Measurements from ENCODE around the gene PRPF8. TPM values are rescaled to one million over a fixed set of nuclear protein-coding genes. Genes with fewer than 3 reads are reported as not detected.

PRPF8 gene
- total and polyA plus RNA-seq, 2 of the 8 experiments (the other 6 are each of a cell fraction or from before 2014, with no cell fraction given) = 329 to 337 TPM

DNA sequence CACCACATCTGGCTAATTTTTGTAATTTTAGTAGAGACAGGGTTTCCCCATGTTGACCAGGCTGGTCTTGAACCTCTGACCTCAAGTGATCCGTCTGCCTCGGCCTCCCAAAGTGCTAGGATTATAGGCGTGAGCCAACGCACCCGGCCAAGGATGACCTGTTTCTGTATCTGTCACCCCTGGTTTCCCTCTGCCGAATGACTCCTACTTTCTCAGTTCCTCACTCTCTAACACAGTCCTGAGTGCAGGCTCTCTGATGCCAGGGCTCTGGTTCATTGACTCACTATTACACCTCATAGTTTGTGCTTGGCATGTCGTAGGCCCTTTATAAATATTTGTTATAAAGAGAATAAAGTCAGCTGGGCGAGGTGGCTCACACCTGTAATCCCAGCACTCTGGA, 10.7 kb upstream of the PRPF8 start:
- no peak for TF ChIP-seq PHF8 (conservative IDR thresholded peaks at IDR 0.05; ENCODE audit: low read depth, low read length)
- TF ChIP-seq CHD2 (IDR thresholded peaks at IDR 0.05; ENCODE audit: low read length) = no peak
- TF ChIP-seq SP2 (IDR thresholded peaks at IDR 0.05; ENCODE audit: low read length) = no peak
- no peak overlapping the region for H2AK5ac ChIP-seq (ENCODE audit: low read depth, low read length)
- H3K4me2 ChIP-seq (ENCODE audit: insufficient read depth in 1 of 2, low read depth in 2 of 2, low read length in 2 of 2) = no peak overlapping the region
- peaks cover 0 to 7% of the 10 kb centered on the region in 2 experiments; a peak in 1 of 4 replicates for H3K9me3 ChIP-seq (ENCODE audit: insufficient read depth in 2 of 2, low read depth in 1 of 2, low read length in 1 of 2)
- H3K23me2 ChIP-seq (ENCODE audit: low read depth, low read length) = no peaks in the 10 kb centered on the region
- H4K5ac ChIP-seq (ENCODE audit: insufficient read length, low read depth, low read length) = no peak overlapping the region
- no peak overlapping the region for H3K9ac ChIP-seq (replicated peaks in 1 of 4; ENCODE audit: extremely low read depth in 1 of 4, low read depth in 3 of 4, low read length in 3 of 4)
- no peaks in the 10 kb centered on the region for H3K27me3 ChIP-seq (replicated peaks in 1 of 4; ENCODE audit: control insufficient read depth in 3 of 4, extremely low read depth in 1 of 4, insufficient read depth in 3 of 4, low read length in 3 of 4)
- FAIRE-seq (no peak), DNase-seq (ENCODE audit: low read depth in 1 of 2, low spot score in 2 of 2) (no peak)
- H2BK12ac ChIP-seq (ENCODE audit: low read depth, low read length) = no peak overlapping the region
- no peak overlapping the region for H3K23ac ChIP-seq (ENCODE audit: insufficient read length)
- H3K79me1 ChIP-seq (ENCODE audit: low read depth, low read length) = no peaks in the 10 kb centered on the region
- H3K27ac ChIP-seq (ENCODE audit: low read depth, low read length) = no peak overlapping the region
- H3K18ac ChIP-seq (ENCODE audit: extremely low read depth, low read length) = no peak overlapping the region
- H2AFZ ChIP-seq (ENCODE audit: low read length) = no peak overlapping the region
- H4K91ac ChIP-seq (replicated peaks; ENCODE audit: insufficient read length, low read length) = no peak overlapping the region
- H3K4me1 ChIP-seq (replicated peaks in 1 of 4; ENCODE audit: control insufficient read depth in 3 of 4, insufficient read depth in 4 of 4, low read length in 3 of 4) = no peaks in the 10 kb centered on the region
- no peak overlapping the region for H4K8ac ChIP-seq (ENCODE audit: extremely low read depth, insufficient read depth, low read length)
- H3K36me3 ChIP-seq (ENCODE audit: control insufficient read depth in 2 of 4, insufficient read depth in 4 of 4, low read length in 3 of 4) = no peaks in the 10 kb centered on the region
- H2BK5ac ChIP-seq (ENCODE audit: low read depth, low read length) = no peak overlapping the region
- H3K56ac ChIP-seq (replicated peaks; ENCODE audit: insufficient read length, low read depth, low read length) = no peak overlapping the region
- POLR2A ChIA-PET (ENCODE audit: partially characterized antibody) = no interaction called here
- no peaks in the 10 kb centered on the region for H3K79me2 ChIP-seq (ENCODE audit: control insufficient read depth in 1 of 2, insufficient read depth in 2 of 2, low read length in 2 of 2)
- WGBS, 2 experiments (ENCODE audit: extremely low coverage in 1 of 2, insufficient coverage in 1 of 2, insufficient read length in 1 of 2, insufficient replicate concordance in 2 of 2, low coverage in 1 of 2, low lambda C conversion rate in 2 of 2, missing lambda C conversion rate in 1 of 2) = 83% methylated on average over 8 of the region's 8 CpGs; no CpG with 5 or more reads in 1 of the 2 experiments
- no peak overlapping the region for H2BK15ac ChIP-seq (ENCODE audit: low read length)
- no peak overlapping the region for H2BK20ac ChIP-seq (ENCODE audit: low read length)
- H4K20me1 ChIP-seq (replicated peaks in 1 of 2; ENCODE audit: control insufficient read depth in 1 of 2, insufficient read depth in 2 of 2, low read length in 2 of 2) = no peaks in the 10 kb centered on the region
- CTCF ChIA-PET (ENCODE audit: partially characterized antibody) = interaction anchor here (1.0 to 1.1 kb wide), 2 partner anchors 66 to 122 kb away, joined by 3 read pairs; no protein-coding TSS in a partner anchor
- no peak overlapping the region for H2BK120ac ChIP-seq (replicated peaks; ENCODE audit: low read depth, low read length)
- no peak overlapping the region for H3K4me3 ChIP-seq (ENCODE audit: extremely low read depth in 1 of 4, insufficient read depth in 2 of 4, low read depth in 3 of 4, low read length in 4 of 4)
- H3K14ac ChIP-seq (ENCODE audit: insufficient read length) = no peak overlapping the region
- no peak overlapping the region for H3K4ac ChIP-seq (replicated peaks; ENCODE audit: insufficient read length, low read depth, low read length)
